ENCODE measurements around the gene FOCAD.
"Not testable (repeated sequence)": the region's sequence is repeated elsewhere in the genome, so short reads cannot be mapped to it uniquely, and the experiment has no call there.

The FOCAD gene

DNA sequence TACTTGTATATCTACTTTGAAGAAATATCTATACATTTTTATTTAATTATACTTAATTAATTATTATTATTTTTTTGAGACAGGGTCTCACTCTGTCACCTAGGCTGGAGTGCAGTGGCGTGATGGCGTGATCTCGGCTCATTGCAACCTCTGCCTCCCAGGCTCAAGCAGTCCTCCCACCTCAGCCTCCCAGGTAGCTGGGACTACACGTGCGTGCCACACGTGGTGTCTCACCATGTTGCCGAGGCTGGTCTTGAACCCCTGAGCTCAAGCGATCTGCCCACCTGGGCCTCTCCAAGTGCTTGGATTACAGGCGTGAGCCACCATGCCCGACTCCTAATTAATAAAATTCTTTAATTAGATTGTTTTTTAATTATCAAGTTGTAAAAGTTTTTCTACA, 10.5 kb upstream of the FOCAD start:
- FAIRE-seq, result not testable (repeated sequence)

DNA sequence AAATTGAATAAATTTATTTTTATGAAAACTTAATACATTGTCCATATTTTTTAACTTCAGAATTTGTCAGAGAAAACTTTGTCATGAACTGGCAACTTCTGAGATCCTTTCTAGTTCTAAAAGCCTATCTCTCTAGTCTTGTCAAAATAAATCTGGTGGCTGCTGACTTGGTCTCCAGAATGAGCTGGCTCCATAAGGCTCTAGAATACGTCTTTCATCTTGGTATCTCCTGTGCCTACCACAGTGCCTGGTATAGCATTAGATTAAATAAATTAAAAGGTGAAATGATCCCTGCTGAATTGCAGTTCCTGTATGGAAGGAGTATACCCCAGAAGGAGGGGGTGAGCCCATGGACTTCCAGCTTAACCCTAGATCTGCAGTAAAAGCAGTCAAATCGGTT, 2.6 kb upstream of the FOCAD start:
- no peak for FAIRE-seq

DNA sequence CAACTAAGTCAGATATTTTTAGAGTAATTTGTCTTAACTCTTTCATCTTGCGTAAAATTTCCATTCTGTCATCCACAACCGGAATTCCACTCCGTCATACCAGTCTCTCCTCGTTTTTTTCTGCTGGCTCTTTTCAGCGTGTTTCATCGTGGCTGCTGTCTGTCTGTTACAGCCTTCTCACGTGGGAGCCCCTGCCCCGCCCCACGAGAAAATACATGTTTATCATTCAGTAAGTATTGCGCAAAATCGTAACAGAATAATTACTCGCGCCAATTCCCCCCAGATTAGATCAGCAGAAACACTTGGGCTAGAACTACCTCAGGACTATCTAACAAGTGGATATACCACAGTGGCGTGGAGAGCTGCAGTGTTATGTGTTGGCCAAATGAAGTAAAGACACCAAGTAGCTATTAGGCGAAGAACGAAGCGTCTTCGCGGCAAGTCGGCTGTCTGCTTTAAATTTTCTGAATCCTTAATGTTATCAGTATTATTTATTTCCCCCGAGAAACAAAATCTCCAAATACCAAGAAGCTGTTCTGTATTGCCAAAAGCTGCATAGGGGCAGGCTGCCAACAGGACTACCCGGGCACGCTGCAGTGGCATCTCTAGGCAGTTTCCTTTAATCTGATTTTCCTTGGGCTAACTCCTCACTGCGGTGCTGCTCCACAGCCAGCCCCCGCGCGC, 566 bp upstream of the FOCAD start:
- no peak for FAIRE-seq

DNA sequence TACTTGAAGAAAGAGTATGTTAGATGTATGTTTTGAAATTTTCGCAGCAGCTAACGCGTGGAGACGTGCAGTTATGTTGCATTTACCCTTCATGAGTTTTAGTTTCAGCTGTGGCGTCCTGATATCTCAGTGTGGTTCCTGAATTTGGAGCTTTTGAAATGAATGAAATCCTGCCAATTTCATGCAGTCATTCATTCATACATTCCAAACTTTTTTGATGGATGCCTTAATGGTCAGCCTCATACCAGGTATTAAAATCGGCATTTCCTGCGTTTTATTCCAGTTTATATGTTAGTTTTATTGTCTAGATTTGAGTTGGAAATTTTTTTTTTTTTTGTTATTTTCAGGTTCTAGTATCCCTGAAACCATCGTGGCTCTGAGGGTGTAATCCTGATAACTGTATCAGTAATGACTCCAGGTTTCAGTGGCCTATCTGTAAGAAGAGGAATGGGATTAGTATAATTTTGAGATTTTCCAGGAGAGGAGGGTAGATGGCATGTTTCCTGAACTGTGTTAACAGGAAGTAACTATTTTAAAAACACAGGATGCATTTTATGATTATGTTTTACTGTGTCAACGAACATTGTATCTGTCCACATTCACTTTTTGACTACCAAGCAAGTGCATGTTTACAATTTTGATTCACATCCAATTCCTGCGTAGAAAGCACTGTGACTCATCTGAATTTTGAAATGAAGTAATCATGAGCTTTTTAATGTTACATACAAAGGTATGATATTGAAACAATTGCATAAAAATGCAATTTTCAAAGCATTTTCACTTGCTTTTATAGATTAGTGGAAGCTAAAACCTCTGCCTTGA, 1.0 kb downstream of the FOCAD start:
- peak; percentile 96 for FAIRE-seq

DNA sequence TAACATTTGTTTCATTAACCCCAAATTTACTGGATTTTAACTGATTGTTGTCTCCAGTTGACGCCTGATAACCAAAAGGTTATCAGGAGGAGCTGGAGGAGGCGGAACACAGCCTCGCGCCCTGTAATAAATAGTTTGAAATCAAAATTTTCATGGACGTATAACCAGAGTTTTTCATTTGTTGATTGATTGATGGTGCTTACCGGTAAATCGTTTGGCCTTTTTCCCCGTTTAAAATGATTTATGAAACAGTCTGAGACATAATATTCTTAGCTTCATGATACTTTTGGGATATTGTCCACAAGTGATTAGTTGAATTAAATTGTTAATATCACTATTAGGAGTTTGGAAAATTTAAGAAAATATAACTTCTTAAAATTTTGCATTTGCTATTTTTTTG, 1.7 kb downstream of the FOCAD start:
- no peak for FAIRE-seq

DNA sequence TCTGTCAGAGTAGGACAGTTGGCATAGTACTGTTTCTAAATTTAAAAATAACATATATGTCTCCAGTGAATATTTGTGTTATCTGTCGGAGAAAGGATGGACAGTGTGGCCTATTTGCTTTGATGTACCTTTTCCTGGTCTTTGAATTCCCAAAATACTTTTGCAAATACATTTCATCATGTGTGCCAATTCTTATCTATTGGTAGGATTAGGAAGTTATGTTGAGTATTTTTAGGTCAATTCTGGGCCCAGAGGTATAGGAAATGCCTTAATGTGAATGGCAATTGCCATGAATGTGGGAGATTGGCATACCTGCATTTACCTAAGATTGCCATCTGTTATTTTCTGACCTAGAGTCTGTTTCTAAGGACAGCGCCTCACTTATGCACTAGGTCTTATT, 5.8 kb downstream of the FOCAD start:
- no peak for FAIRE-seq

DNA sequence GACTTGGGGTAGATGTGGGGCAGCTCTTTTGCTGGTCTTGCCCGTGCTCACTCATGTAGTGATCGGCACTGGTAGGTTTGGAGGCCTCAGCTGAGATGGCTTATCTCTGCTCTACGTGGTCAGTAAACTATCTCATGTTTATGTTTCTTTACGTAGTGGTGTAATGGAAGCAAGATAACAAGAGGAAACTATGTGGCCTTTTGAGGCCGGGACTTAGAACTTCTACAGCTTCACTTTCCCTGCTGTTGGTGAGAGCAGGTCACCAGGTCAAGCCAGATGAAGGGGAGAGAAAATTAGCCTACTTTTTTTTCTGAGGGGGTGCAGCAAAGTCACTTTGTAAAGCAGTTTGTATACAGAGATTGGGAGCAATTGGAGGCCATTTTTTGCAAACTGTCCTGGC, 8.5 kb downstream of the FOCAD start:
- no peak for FAIRE-seq

DNA sequence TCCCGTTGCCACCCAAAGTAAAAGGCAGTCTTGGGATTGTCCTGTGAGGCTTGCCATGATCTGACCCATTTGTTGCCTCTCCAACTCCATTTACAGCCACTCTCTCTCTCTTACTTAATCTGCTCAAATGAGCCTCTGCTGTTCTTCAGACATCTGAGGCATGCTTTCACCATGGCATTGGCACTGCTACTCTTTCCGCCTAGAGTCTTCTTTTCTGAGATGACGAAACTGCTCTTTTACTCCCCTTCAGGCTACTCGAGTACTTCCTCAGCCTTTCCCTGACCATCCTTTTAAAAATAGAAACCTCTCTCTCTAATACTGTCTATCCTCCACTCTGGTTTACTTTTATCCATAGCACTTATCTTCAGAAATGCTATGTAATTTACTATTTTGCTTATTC, 9.0 kb downstream of the FOCAD start:
- no peak for FAIRE-seq

DNA sequence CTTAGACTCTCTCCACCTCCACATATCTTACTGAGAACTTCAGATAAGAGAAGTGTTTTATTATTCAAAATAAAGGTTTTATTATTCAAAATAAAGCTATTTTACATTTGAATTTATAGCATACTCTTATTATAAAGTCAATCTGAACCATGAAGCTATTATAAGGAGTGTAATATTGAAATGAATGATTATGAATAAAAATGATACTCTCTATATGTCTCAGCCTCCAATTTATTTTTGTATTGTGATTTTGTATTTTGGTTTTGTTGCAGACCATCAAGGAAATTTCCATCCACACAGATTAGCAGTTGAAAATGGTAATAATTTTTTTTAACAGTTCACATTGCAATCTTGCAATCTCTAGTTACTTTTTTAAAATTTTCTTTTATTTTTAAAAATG, 10.2 kb downstream of the FOCAD start:
- no peak for FAIRE-seq

DNA sequence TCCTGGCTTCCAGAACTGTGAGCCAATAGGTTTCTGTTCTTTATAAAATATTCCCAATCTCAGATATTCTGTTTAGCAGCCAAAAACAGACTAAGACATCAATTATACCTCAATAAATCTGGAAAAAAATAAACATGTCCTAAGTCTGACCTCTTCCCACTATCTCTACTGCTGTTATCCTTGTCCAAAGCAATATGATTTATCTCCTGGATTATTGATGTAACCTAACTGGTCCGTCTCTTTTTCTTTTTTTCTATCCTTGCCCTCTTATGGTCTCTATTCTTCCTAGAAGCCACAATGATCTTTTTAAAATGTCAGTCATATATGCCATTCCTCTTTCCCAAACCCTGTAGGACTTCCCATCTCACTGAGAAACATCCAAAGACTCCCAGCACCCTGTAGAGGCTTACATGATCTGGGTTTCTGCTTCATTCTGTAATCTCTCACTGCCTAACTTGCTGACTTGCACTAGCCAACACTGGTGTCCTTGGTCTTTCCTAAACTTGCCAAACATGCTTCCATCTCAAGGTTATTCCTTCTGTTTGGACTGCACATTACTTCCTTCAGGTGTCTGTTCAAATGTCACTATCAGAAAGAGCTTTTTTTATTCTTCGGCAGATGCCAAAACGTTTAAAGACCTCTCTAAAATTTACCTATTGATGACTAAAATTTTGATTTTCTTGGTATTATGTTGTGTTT, 13.1 kb downstream of the FOCAD start:
- no peak for FAIRE-seq

DNA sequence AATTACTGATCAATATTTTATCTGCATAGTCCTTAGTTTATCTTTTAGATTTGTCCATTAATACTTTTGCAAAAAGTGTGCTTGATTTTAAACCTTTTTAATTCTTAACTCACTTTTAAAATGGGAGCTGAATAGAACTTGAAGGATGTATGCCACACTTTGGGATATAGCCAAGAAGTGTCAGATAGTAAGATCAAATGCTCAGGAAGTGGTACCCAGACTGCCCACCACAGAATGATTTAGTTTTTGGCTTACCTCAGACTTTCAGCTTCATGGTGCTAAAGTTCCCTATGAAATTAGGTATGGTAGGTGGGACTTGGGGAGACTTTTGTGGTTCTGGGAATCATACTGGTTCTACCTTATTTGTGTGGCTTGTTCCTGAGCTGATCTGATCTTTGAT, 14.7 kb downstream of the FOCAD start:
- no peak for FAIRE-seq

DNA sequence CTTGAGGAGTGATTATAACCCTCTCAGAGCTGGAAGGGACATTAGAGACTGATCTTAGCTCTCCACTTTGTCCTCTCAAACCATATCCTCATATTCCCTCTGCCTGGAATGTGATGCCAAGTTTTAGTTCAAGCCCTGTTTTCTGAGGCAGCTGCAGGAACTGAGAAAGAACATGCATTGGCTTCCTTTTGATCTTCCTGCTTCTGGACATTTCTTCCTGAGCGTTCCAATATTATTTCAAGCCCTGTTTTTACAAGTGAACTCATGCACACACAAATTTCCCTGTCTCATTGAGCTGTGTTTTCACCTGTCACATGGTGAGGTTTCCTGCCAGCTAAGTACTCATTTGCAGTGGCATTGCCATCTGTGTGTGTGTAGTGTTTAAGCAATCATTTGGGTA, 17.0 kb downstream of the FOCAD start:
- peak; percentile 96 for FAIRE-seq

DNA sequence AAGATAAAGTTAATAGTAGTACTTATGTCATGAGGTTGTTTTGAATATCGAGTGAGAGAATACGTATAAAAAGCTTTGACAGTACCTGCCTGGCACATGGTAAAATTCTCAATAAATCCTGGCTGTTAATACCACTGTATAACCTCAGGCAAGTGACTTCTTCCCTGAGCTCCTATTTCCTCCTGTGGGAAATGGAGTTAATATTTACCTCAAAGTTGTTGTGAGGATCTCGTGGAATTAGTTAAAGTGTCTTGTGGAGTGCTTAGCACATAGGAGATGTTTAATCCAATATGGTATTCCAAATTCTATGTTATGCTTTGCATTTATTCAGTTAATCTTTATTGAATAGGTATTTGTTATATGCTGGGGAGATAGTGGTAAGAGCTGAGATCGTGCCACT, 18.5 kb downstream of the FOCAD start:
- no peak for FAIRE-seq

DNA sequence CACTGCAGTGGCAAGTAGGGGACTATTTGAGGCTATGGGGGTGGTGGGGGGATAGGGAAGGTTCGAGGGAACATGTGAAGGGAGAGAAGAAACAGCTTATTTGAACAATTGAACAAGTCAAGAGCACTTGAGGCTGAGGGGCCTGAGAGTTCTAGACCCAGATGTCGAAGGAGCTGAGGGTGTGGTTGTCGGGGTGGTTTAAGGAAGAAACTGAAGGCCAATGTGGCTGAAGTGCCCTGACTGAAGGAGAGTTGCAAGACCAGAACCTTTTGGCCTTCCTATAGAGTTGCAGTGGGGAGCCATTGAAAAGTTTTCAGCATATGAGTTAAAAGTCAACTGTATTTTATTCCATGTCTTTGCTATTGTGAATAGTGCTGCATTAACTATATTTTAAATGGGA, 19.1 kb downstream of the FOCAD start:
- FAIRE-seq, result no peak

DNA sequence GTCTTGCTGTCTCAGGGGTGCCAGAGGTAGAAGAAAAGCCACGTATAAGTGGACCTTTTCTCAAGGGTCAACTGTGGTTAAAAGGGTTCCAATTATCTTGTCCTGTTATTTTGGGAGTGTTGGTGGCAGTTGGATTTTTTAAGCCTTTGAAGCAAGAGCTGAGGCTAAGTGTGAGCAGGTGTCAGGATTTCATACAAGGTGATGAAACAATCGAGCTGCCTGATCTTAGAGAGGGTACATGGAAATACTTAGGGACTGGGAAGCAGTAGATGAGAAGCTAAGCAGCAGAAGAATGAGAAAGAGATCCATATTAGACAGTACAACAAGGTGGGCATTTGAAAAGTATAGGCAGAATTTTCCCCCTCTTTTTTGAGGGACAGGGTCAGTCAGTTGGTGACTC, 23.6 kb downstream of the FOCAD start:
- FAIRE-seq, result no peak

DNA sequence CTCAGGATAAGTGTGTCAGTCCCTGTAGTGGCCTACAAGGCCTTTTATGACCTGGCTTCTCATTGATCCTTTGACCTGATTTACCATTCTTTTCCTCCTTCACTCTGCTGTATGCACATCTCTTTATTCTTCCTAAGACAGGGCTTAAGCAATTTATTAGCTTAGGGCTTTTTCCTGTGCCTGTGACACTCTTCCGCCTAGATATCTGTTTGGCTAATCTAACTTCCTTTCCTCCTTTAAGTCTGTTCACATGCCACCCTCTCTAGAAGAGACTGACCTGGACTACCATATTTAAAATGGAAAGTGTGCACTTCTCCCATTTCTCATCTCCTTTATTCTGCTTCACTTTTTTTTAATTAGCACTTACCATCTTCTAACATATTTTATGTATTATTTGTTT, 29.1 kb downstream of the FOCAD start:
- no peak for FAIRE-seq

DNA sequence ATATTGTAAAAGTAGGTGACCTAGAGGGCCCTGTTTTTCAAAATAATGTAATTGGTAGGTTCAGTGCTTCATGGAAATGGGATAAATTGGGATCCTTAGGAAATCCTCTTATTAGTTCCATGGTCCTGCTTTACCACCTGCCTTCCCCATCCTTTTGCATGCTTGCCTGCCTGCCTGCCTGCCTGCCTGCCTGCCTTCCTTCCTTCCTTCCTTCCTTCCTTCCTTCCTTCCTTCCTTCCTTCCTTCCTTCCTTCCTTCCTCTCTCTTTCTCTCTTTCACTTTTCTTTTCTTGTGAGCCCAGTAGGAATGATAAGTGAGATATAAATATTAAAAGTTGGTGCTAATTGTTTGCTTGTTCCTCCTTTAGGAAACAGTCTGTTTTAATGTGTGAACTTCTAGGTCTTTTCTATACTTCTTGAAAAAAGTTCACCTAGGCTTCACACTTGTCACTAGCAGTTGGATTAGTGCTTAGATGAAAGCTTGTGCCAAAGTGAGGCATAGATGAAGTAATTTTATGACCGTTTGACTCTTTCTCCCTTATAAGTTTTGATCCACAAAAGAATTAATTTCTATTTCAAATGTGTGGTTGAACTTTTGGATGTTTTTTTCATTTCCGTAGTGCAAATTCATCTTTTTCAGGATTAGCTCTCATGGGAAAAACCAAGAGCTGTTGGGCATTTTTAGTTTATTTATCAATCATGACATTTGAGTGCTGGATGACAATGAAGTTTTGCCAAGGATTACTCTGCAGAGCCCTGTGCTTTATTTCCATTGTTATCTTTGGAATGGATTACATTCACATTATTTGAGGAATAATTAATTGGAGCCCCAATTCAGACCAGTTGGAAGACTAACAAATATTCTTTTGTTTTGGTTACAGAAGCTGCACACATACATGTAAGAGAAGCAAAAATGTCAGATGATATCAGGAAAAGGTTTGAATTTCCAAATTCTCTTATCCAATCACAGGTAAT, 30.7 kb downstream of the FOCAD start:
- no peak for FAIRE-seq

DNA sequence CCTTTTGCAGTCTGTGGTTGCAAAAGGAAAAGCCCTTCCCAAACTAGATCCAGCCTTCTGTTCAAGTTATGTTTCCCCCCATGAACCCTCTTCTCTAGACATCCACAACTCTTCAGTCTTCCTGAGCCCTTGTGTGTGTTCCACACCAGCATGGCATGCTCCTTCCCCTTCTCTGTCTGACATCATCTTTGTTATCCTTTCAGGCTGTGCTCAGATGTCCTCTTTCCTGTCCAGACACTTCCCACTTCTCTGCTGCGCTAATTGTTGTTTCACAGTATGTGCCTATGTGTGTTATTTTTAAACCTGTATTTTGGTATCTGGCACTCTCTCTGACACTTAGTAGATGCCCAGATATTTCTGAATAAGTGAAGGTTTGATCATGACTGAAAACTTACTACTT, 38.2 kb downstream of the FOCAD start:
- no peak for FAIRE-seq

DNA sequence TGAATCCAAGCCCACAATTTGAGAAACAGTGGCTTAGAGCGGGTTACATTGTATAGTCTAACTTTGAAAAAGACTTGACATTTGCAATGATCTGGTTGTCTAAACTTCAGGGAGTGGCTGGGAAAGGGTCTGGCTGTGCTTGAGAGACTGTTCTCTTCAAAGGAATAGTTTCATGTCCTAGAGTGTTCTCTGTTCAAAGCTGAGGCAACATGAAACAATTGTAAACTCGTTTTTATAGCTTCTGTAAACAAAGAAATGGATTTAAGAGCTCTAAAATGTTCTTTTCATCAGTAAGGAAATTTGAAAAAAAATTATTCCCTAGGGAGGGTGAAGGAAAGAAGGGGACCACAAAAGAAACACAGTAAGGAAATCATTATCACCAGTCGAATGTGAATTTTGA, 41.6 kb downstream of the FOCAD start:
- peak; percentile 5 for FAIRE-seq

DNA sequence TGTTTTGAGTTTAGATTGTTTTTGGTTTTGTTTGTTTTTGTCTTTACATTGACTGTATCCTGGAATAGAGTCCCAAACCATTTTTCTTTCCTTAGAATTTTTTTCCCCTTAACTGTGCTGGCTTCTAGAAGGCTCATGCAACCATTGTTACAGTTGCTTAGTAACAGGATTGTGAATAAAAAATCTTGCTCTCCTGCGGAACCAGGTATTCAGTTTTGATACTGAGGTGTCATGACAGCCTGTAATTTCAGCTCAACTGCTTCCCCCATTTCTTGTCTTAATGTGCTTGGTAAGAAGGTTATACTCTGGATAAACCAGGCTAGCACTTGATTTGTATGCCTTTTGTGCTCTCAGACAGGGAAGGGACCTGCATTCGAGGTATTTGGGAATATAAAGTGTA, 42.1 kb downstream of the FOCAD start:
- peak; percentile 84 for FAIRE-seq

DNA sequence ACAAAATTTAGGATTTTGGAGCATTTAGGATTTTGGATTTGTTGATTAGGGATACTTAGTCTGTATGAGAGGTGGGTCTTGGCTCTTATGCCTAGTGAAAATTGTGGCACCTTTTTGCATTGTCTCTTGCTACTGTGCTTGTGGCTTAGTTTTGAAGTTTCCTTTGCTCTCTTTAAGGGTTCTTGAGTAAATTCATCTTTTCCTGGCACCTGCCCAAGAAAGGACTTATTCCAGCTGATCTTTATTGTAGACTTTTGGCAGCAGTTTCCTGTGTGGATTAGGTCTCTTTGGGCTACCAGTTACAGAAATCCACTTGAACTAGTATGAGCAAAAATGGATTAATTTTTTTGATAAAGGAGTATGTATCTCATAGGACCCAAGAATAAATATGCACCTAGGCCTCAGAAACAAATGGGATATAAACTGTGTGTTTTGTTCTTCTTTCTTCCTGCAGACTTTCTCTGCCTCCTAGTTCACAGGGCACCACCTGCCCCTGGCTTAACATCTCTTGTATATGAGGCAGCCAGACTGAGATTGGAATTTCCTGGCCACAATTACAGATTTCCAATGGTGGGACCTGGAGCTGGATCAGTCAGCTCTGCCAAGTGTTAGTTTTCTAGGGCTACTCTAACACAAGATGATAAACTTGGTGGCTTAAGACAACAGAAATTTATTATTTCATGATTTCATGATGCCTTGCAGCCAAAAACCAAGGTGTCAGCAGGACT, 44.6 kb downstream of the FOCAD start:
- no peak for FAIRE-seq

DNA sequence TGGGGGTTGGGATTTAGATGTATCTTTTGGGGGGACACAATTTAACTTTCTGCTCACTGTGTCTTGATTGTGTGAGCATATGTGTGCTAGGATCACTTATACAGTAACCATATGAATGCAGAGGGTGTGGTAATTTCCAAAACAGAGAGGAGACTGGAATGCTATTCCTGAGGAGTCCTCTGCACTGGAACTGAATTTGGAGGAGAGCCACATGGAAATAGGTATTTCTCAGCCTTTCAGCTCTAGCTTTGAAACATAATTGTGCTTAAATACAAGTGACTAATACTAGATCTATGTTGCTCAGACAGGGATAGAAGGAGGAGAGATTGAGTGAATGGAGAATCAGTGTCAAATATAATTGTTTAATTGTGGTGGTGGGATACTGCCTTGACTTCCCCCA, 45.5 kb downstream of the FOCAD start:
- FAIRE-seq, result no peak

All from islet of Langerhans (tissue), 1 donor.